Activated CD8-positive, alpha-beta memory T cell treated with anti-CD3 and anti-CD28 coated beads, Interleukin-2, amount 50 U/mL, for 4 hours (primary cell): ENCODE results near the gene IL9R.
"Not testable (repeated sequence)": the region's sequence is repeated elsewhere in the genome, so short reads cannot be mapped to it uniquely, and the experiment has no call there.

Source experiments
- DNase-seq: peaks from one replicate; pipeline ENCODE4 v3.0.0-alpha.2; 2020

The IL9R gene, protein sequence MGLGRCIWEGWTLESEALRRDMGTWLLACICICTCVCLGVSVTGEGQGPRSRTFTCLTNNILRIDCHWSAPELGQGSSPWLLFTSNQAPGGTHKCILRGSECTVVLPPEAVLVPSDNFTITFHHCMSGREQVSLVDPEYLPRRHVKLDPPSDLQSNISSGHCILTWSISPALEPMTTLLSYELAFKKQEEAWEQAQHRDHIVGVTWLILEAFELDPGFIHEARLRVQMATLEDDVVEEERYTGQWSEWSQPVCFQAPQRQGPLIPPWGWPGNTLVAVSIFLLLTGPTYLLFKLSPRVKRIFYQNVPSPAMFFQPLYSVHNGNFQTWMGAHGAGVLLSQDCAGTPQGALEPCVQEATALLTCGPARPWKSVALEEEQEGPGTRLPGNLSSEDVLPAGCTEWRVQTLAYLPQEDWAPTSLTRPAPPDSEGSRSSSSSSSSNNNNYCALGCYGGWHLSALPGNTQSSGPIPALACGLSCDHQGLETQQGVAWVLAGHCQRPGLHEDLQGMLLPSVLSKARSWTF

DNA sequence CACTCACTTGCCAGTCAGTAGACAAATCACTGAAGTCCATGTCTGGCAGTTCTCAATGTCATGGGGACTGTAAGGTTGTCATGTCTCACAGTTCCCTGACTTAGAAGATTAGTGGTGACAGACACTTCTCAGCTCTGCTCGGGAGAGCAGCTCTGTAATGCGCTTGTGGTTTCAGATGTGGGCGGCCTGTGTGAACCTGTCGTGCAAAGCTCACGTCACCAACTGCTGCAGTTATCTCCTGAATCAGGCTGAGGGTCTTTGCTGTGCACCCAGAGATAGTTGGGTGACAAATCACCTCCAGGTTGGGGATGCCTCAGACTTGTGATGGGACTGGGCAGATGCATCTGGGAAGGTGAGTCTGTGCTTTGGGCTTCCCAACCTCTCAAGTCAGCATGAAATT, at the start of gene IL9R:
Gene IL9R, plus strand, starts transcription at position 261 of the 400 bp plus-strand sequence. Its CDS starts 64 bp downstream, at position 325.
- peak; percentile 50 for DNase-seq

DNA sequence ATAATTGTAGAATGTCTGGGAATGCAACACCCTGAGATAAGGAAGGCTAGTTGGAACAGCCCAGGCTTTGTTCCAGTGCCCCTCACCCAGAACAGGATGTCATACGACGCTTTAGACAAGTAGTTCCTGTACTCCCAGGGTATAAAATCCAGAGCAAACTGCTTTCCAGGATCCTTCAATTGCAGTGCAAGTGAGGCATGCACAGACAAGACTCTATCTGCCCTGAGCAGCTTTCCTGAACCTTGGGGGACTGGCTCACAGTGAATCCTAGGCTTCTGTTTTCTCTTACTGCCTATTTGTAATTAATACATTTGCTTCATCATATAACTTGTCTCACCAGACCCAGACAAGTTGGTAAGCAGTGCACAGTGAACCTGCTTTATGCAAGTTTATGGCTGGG, 48.4 kb upstream of the IL9R start:
- no peak for DNase-seq

DNA sequence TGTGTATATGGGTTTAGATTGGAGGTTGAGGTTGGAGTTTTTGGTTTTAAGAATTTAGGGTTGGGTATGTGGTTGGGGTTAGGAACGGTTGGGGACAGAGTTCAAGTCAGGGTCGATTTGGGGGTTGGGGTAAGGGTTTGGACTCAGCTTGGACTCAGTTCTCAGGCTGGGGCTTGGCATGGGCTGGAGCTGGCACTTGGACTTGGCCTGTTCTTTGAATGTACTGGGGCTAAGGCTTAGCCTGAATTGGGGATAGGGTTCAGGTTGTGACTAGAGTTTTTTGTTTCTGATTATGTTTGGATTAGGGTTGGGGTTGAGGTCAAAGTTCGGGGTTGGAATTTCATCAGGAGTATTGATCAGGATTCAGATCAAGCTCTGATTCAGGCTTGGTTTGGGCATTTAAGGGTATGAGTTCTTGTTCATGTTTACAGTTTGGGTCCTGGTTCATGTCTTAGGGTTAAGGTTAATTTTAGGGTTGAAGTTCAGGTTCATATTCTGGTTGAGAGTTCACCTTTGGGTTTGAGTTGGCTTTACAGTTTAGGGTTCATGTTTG, 46.2 kb upstream of the IL9R start:
- DNase-seq = no peak

DNA sequence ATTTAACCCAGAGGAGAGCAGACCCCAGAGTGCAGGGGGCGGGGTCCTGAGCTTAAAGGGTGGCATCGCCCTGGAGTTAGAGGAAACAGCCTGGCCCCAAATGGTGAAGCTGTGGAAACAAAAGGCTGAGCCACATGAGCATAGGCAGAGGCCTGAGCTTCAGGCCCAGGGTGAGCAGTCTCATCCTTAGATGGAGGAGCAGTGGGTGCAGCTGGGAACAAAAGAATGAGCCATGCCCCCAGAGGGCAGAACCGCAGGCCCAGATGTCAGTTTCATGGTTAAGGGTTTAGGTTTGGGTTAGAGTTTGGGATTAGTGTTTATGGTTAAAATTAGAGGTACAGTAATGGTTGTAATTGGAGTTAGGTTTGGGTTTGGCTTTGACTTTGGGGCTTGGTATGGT, 44.4 kb upstream of the IL9R start:
- no peak for DNase-seq

DNA sequence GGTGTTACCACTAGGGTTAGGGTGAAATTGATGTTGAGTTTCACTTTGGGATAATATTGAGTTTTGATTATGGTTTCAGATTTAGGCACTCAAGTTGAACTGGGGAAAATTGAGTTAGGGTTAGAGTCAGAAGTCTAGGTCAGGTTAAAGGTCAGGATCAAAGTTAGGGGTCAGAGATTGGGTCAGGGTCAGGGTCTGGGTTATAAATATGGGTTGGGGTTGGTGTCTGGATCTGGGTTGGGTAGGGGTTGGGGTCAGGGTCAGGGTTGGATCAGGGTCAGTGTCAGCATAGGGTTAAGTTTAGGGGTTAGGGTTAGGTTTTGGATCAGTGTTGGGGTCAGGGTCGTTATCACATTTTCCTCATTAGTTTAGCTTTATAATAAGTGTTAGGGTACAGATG, 42.7 kb upstream of the IL9R start:
- DNase-seq = no peak

DNA sequence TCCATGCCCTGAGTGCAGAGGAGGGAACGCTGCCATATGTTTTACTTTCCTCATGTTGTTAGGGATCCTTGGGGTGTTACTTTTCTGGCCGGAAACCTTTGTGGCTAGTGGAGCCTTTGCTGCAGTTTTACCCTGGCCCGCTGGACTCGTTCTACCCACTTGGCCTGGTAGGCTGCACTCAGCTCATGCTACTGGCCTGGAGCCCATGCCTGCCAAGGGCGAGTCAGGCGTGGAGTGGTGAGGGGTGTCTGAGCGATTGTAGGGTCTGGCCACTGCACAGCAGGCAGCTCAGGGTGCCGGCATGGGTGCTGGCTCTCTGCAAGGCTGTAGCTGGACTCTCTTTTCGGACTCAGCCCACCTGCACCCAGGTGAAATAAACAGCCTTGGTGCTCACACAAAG, 41.4 kb upstream of the IL9R start:
- no peak for DNase-seq

DNA sequence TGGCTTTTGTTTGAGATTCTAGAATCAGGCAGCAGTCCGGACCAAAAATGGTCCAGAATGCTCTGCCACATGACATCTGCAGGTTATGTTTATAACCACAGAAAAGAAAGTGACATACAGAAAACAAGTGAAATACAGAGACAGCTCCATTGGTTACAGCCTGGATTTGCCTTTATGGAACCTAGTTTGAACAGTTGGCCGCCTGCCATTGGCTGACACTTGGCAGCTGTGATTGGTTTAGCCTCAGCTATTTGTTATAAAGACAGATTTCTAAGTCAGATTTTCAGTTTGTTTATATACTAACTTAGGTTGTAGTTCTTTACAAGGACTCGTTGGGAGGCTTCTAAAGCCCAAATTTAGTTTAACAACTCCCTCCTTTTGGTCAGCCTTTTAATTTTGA, 40.8 kb upstream of the IL9R start:
- DNase-seq = no peak

DNA sequence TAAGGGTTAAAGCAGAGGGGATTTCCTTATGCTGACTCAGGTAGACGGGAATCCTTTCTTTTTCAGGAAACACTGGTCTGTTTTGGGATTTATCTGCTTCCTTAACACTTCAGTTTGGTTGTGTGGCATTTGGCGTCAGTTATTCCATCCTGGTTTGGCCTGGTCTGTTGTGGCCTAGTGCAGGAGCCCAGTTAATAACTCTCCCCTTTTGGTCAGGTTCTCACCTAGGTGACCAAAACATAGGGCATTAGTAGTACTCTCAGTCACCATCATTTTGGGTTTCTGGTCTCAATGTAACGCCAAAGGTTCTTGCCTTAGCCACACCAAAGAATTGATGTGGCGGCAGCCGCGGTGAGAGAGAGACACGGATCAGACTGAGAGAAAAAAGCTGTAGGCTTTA, 39.7 kb upstream of the IL9R start:
- DNase-seq = no peak

DNA sequence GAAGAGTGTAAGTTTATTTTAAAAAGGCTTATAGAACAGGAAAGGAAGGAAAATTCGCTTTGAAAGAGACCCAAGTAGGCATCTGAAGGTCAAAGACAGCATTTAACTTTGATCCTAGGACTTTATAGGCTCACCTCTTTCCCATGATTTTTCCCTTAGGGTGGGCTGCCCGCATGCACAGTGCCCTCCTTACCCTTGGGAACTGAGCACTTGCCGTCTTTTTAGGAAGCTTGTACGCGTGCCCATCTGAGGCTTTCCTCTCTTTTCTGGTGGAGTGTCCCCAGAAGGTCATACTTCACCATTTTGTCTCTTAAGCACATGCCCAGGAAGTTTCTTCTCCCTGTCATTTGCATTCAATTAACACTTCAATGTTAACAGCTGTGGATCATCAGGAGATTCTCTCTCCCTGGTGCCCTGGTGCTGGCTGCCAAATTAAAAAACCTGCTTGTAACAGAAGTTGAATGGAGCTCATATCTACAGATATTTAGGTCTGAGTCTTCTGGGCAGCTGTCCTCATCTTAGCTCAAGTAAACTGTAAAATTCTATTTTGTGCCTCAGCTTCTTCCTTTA, 38.4 kb upstream of the IL9R start:
- DNase-seq = no peak

DNA sequence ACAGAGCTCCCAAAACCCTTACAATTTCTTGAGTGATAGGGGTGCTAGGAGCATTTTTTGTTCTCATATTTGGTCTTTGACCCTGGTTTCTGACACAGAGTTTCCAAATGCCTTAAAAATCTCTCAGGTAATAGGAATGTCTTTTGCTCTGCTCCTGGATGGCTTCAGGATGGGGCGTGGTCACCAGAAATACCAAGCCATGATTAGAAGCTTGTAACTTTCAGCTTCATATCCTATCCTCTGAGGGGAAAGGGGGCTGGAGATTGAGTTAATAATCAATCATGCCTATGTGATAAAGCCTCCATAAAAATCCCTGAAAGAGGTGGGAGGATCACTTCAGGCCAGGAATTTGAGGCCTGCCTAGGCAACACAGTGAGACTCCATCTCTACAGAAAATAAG, 34.6 kb upstream of the IL9R start:
- DNase-seq = no peak

DNA sequence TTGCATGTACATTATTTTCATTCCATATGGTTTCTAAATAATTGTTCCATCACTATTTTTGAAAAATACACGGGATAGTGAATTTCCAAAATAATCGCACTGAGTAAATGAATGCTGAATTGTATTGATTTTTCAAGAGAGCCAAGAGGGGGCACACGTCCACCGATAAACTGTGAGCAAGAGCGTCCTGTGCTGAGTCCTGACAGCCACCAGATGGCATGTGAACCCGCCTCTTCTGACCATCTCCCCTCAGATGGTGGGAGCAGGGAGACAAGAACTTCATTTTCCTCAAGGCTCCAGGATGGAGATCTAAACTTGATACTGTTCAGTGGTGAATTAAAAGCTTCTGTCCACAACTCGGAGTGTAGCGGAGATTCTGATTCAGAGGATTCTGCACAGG, 30.6 kb upstream of the IL9R start:
- DNase-seq = no peak

DNA sequence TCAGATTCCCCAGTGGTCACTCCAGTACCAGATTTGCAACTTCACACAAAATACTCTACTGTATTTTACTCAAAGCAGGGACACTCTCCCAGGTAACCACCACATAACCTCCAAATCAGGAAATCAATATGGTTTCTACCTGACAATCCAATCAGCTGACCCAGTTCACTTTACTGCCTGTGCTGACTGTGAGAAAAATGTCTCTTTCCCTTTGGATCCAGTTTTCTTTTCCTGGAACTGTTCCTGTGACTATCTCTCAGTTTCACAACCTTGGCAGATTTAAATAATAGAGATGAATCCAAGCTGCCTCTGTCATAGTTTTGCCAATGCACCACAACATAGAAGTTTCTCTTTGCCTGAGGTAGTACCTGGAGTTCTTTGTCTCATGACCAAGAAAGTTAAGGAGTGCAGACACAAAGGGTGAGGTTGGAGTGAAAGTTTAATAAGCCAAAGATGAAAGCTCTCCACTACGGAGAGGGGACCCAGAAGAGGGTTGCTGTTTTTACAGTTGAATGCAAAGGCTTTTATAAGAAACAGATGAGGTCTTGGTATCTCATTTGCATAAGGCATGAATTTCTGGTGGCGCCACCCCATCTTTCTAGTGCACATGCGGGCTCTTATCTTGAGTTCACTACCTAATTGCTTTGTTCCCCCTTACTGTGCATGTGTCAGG, 29.7 kb upstream of the IL9R start:
- DNase-seq = no peak

DNA sequence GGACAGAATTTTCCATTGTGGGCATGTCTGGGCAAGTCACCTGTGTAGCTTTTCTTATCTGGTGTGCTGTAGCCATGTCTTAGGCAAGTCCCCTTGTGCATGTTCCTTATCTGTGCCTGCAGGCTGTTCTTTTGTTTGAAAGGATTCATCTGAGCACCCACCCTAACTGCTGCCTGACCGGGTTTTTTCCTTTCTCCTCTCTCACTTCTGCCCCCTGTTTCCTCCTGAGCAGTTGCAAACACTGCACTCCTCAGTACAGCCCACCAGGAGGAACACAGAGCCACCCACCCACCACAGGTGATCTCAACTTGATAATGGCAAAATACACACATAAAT, 29.2 kb upstream of the IL9R start:
- DNase-seq = no peak

DNA sequence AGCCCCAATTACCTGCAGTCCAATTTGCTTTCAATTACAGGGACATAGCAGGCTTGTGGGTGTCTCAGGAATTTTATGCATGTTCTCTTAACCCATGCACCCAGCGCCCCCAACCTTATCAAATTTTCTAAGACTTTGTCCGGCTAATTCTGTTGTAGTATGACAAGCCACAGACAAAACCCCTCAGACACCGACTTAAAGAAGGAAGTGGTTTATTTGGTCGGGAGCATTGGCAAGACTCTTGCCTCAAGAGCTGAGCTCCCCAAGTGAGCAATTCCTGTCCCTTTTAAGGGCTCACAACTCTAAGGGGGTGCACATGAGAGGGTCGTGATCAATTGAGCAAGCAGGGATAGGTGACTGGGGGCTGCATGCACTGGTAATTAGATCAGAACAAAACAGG, 28.7 kb upstream of the IL9R start:
- no peak for DNase-seq

DNA sequence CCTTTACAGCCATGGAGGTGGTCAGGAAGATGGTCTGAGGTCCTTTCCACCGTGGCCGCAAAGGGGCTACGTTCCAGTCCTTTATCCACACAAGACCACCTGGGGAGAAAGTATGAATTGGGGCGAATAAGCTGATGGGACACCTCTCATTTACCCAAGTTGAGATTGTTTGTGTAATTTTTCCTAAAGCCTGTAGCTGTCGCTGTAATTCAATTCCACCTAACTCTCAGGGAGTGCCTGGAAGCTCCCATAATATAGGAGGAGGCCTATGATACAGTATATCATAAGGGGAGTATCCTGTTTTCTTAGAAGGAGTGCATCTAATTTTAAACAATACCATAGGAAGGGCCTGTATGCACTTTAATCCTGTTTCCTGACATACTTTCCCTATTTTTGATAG, 25.8 kb upstream of the IL9R start:
- not testable (repeated sequence) for DNase-seq

DNA sequence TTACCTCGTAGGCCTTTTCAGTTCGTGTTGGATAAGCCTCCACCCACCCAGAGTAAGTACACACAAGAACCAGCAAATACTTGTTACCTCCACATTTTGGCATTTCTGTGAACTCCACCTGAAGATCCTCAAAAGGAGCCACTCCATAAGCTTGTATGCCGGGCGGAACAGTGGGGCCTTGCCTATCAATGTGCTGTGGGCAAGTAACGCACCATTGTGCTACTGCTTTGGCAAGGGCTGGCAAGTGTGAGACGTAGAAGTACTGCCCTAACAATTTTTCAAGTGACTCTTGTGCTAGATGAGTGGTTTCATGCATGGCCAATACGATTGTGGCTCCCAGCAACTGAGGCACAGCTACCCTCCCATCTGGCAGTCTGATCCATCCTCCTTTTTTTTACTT, 25.3 kb upstream of the IL9R start:
- DNase-seq = not testable (repeated sequence)

DNA sequence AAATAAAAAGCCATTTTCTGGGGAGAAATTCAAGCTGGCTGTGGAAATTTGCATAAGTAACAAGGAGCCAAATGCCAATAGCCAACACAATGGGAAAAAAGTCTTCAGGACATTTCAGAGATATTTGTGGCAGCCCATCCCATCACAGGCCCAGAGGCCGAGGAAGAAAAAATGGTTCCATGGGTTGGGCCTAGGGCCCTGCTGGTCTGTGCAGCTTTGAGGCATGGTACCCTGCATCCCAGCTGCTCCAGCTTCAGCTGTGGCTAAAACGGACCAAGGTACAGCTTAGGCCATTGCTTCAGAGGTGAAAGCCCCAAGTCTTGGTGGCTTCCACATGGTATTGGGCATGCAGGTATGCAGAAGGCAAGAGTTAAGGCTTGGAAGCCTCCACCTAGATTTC, 14.2 kb upstream of the IL9R start:
- no peak for DNase-seq

DNA sequence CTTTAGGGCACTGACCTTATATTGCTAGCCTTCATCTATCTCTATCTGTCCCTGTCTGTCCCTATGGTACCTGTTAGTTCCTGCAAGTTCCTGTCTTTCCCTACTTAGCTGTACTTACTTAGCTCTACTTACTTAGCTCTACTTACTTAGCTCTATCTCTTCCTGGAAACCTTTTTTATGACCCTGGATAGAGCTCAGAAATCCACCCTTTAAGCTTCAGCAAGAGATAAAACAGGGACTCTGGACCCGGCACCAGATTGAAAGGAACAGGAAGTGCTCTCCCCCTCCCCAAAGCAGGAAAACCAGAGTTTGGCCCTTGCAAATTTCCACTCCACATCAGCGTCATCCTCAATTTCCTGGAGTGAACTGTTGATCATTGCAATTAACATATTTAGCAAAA, 12.3 kb upstream of the IL9R start:
- no peak for DNase-seq

DNA sequence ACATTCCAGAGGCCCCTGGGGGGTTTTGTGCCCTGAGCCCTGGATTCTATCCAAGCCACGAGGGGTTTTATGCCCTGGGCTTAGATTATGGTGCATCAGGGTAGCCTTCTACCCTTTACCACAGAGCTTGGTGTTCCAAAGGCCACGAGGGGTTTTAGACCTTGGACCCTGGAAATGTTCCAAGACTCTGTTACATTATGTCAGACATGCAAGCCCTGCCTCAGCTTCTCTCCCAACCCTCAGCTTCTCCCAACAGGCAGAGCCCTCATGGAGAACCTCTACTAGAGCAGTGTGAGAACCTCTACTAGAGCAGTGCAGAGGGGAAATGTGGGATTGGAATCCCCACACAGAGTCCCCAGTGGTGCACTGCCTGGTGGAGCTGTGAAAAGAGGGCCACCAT, 10.5 kb upstream of the IL9R start:
- not testable (repeated sequence) for DNase-seq

DNA sequence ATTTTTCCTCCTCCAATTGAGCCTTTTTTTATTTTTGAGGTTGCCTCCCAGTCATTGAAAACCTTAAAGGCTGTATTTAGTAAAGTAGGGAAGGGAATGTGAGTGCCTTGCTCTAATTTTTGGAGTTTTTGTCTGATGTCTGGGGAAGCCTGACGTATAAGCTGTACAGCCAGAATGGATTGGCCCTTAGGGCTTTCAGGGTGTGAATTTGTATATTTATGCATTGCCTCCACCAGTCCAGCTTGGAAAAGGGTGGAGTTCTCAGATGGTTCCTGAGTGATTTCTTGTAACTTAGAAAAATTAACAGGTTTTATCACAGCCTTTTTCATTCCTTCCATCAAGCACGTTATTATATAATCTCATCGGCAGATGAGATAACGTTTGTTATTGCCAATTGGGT, 8.6 kb upstream of the IL9R start:
- DNase-seq = no peak

DNA sequence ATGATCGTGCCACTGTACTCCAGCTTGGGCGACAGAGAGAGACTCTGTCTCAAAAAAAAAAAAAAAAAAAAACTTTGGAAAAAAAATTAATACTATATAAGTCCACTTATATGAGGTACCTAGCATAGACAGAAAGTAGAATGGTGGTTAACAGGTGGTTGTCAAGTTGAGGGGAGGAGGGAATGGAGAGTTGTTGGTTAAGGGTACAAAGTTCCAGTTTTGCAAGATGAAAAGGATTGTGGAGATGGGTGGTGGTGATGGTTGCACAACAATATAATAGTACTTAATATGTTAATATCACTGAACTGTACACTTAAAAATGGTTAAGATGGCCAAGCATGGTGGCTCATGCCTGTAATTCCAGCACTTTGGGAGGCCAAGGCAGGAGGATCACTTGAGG, 4.1 kb upstream of the IL9R start:
- no peak for DNase-seq

DNA sequence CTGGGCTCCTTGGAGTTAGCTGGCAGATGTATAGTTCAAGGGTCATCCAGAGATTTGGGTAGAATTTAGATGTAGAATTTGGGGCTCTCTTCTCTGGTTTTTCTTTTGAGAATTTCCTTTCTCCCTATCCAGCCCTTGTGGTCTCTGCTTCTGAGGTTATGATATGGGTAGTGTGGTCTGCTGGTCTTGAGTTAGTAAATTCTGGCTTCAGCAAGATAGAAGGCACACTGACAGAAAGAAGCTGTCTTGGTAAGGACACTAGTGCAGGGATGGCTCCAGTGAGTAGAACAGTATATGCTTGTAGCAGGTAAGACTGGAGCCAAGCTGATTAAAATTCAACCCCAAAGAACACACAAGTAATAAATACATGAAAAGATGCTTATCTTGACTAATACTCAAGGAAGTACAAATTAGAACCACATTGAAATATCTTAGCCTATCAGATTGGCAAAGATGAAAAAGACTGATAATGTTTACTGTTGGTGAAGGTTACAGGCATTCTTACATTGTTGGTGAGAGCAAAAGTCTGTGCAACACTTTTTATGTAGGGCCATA, 2.1 kb upstream of the IL9R start:
- no peak for DNase-seq

DNA sequence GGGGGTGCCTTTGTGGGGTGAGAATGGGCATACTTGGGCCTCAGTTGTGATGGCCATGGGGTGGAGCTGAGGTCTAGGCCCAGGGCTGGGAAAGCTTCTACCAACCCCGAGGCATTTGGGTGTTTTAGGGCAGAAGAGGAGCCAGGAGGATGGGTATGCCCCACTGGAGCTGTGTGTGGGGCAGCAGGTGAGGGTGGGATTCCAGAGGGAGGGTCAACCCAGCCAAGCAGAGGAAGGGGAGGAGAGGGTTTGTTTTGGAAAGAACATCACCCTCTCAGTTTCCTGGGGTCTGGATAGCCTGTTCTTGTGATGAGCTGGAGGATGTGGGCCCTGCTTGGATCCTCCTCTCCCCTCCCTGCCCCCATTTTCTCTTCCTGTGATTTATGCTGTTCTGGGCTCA, 620 bp downstream of the IL9R start:
- DNase-seq = no peak
